Skin epidermis (tissue), 12 donors: ENCODE results near the gene IGSF22.

Experiments
- H3K27ac ChIP-seq, 21 experiments: fragments of 200-600 bp; sonication (generic) in 11 of 21; one replicate each; pipeline ENCODE4 v1.5.0; 2020; ENCODE audit warnings: mild to moderate bottlenecking in 3 of 21, inconsistent platforms in 2 of 21, moderate library complexity in 2 of 21
- H3K4me3 ChIP-seq, 7 experiments: fragments of 200-600 bp; sonication (generic) in 2 of 7; one replicate each; pipeline ENCODE4 v1.5.0; 2020; ENCODE audit warnings: inconsistent platforms in 2 of 7, mild to moderate bottlenecking in 2 of 7, moderate library complexity in 1 of 7

IGSF22 gene

GRCh38 chr11:18748766-18749365 lies 22.9 kb upstream of the IGSF22 start:
- peak overlapping the region in 1 of 21 experiments; percentile 32 for H3K27ac ChIP-seq

GRCh38 chr11:18745251-18745650 lies 19.3 kb upstream of the IGSF22 start:
- Histone ChIP-seq H3K27ac (no peak overlapping the region), H3K4me3 (no peak overlapping the region)

More at GRCh38 chr11:18748766-18749365, 22.9 kb upstream of the IGSF22 start:
- H3K4me3 ChIP-seq, result no peak overlapping the region

DNA sequence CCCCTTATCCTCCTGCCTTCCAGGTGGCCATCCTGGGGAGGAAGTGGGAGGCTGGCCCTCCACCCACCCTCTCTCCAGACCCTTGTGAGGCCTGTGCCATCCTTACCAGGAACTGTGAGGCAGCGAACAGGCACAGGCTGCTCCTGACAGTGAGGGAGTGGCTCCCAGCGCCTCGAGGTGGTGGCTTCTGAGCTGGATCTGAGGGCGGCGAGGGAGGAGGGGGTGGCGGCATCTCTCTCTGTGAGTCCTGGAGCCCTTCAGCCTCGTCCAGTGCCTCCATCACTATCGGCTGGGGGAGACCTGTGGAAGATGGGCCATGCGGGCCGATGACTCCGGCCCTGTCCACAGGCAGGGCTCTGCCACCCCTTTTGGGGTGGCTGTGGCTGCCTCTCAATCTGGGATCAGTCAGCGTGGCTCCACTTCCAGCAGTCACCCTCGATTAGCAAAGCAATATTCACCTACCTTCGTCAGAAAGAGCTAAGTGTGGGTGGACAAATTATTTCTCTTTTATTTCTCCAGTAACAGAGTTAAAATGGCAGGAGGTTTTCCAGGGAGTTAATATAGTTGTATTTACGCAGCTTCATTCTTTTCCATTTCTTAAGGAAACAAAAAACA lies 18.0 kb upstream of the IGSF22 start:
- Histone ChIP-seq H3K27ac (no peak overlapping the region), H3K4me3 (no peak overlapping the region)

DNA sequence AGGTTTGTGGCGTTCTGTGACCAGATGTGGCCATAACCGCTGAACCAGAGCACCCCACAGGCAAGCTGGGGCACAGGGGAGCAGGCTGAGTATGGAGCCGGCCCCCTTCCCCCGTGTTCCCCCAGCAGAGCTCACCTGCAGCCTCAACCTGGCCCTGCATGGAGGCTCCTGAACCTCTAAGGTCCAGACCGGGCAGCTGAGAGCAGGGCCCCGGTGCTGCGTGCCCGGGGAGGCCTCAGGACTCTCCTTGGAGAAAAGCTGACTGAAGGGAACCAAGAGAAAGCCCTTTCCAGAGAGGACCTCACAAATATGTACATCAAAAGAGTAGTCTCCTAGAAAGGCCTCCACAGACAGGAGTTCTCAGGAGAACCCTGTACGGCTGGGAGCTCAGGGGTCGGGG lies 17.4 kb upstream of the IGSF22 start:
- no peak overlapping the region for H3K27ac ChIP-seq
- H3K4me3 ChIP-seq, result no peak overlapping the region

- Histone ChIP-seq H3K4me3 (no peak overlapping the region), H3K27ac (no peak overlapping the region)
Measured at GRCh38 chr11:18741783-18742182, 15.8 kb upstream of the IGSF22 start.

DNA sequence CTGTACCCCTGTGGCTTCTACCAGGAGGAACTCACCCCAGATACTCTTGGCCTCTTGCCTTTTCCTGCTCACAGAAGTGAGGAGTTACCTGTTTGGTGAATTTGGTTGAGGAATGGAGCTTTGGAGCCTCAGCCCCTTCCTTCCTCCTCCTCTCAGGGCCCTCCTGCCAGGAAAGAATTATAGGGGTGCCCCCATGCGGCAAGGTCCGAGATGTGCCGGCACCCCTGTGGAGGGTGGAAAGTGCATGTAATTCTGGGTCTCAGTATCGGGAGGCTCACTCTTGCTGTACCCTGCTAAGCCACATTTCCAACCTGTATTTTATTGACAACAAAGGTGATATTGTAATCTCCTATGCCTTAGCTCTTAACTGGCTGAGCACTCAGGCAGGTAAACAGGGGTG lies 13.7 kb upstream of the IGSF22 start:
- Histone ChIP-seq H3K27ac (no peak overlapping the region), H3K4me3 (no peak overlapping the region)

DNA sequence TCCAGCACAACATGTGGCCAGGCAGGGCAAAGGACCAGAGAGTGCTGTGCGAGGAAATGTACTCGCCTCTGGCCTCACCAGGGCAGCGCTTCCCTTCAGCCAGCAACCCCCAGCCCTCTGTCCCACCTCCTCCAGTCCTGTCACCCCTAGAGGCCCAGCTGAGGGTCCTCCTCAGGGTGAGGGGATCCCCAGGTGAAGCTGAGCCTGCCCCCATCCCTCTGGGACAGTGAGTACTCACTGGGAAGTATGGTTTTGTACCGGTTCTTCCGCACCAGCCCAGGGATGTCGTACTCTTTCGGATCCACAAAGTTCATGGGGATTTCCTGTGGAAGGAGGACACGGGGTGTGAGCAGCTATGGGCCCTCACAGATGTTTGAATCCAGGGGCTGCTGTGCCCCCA lies 11.7 kb upstream of the IGSF22 start:
- Histone ChIP-seq H3K4me3 (no peak overlapping the region), H3K27ac (no peak overlapping the region)

- H3K4me3 ChIP-seq, result no peak overlapping the region
Measured at GRCh38 chr11:18736590-18737148, 10.7 kb upstream of the IGSF22 start.

GRCh38 chr11:18733202-18733601 lies 7.2 kb upstream of the IGSF22 start:
- Histone ChIP-seq H3K27ac (no peak overlapping the region), H3K4me3 (no peak overlapping the region)

More at GRCh38 chr11:18736590-18737148, 10.7 kb upstream of the IGSF22 start:
- H3K27ac ChIP-seq, result no peak overlapping the region

- H3K27ac ChIP-seq, result no peak overlapping the region
Measured at GRCh38 chr11:18731949-18732821, 6.2 kb upstream of the IGSF22 start.

GRCh38 chr11:18731441-18731840 lies 5.5 kb upstream of the IGSF22 start:
- Histone ChIP-seq H3K4me3 (no peak overlapping the region), H3K27ac (no peak overlapping the region)

More at GRCh38 chr11:18731949-18732821, 6.2 kb upstream of the IGSF22 start:
- no peak overlapping the region for H3K4me3 ChIP-seq

- Histone ChIP-seq H3K4me3 (no peak overlapping the region), H3K27ac (no peak overlapping the region)
Measured at GRCh38 chr11:18730020-18730419, 4.0 kb upstream of the IGSF22 start.

- Histone ChIP-seq H3K4me3 (no peak overlapping the region), H3K27ac (no peak overlapping the region)
Measured at GRCh38 chr11:18729426-18729825, 3.4 kb upstream of the IGSF22 start.

- Histone ChIP-seq H3K27ac (no peak overlapping the region), H3K4me3 (no peak overlapping the region)
Measured at GRCh38 chr11:18728658-18729057, 2.7 kb upstream of the IGSF22 start.

GRCh38 chr11:18727479-18728236 lies 1.7 kb upstream of the IGSF22 start:
- H3K4me3 ChIP-seq, result no peak overlapping the region

GRCh38 chr11:18723991-18724390 lies 2.0 kb downstream of the IGSF22 start:
- H3K27ac ChIP-seq, result no peak overlapping the region

More at GRCh38 chr11:18727479-18728236, 1.7 kb upstream of the IGSF22 start:
- no peak overlapping the region for H3K27ac ChIP-seq

GRCh38 chr11:18722293-18722637 lies 3.7 kb downstream of the IGSF22 start:
- Histone ChIP-seq H3K4me3 (peak overlapping the region in 3 of 7 experiments; percentile 52 to 59 (median 53)), H3K27ac (peak overlapping the region in 2 of 21 experiments; percentile 64 to 67)

More at GRCh38 chr11:18723991-18724390, 2.0 kb downstream of the IGSF22 start:
- no peak overlapping the region for H3K4me3 ChIP-seq

GRCh38 chr11:18721561-18722292 lies 4.3 kb downstream of the IGSF22 start:
- peak overlapping the region in 17 of 21 experiments; percentile 3 to 71 (median 36) for H3K27ac ChIP-seq

More at GRCh38 chr11:18721561-18722292, 4.3 kb downstream of the IGSF22 start:
- H3K4me3 ChIP-seq, result peak overlapping the region; percentile 35 to 59 (median 52)
